Hepatocyte (in vitro differentiated cells): ENCODE measurements around the gene TCF4. TPM values are rescaled to one million over a fixed set of nuclear protein-coding genes. Genes with fewer than 3 reads are reported as not detected.

Experiments
- DNase-seq: peaks from one replicate; pipeline ENCODE4 v3.0.0-alpha.2; 2016; ENCODE audit warnings: low spot score
- H2AFZ ChIP-seq: fragments of 200-600 bp; sonication (generic); 2 replicates; pipeline ENCODE4 v1.6.0; 2016; ENCODE audit warnings: antibody characterized with exemption, mild to moderate bottlenecking
- H3K27ac ChIP-seq: fragments of 200-600 bp; sonication (generic); 2 replicates; pipeline ENCODE4 v1.5.1; 2016; ENCODE audit warnings: mild to moderate bottlenecking
- H3K27me3 ChIP-seq: fragments of 200-600 bp; sonication (generic); 2 replicates; pipeline ENCODE4 v1.6.1; 2016
- H3K36me3 ChIP-seq: fragments of 200-600 bp; sonication (generic); replicated peaks from 2 replicates; pipeline ENCODE4 v1.5.1; 2016; ENCODE audit warnings: low read depth; ENCODE audit not compliant: insufficient read depth
- H3K4me1 ChIP-seq: fragments of 200-600 bp; sonication (generic); 2 replicates; pipeline ENCODE4 v1.5.1; 2016; ENCODE audit warnings: mild to moderate bottlenecking, moderate library complexity; ENCODE audit not compliant: insufficient read depth
- H3K4me2 ChIP-seq: fragments of 200-600 bp; sonication (generic); 2 replicates; pipeline ENCODE4 v1.6.0; 2016
- H3K4me3 ChIP-seq: fragments of 200-600 bp; sonication (generic); 2 replicates; pipeline ENCODE4 v1.5.1; 2016; ENCODE audit warnings: mild to moderate bottlenecking
- H3K79me2 ChIP-seq: fragments of 200-600 bp; sonication (generic); 2 replicates; pipeline ENCODE4 v1.6.0; 2017; ENCODE audit warnings: mild to moderate bottlenecking
- H3K9me2 ChIP-seq: fragments of 200-600 bp; sonication (generic); replicated peaks from 2 replicates; pipeline ENCODE4 v1.6.0; 2017; ENCODE audit warnings: mild to moderate bottlenecking; ENCODE audit not compliant: insufficient read depth
- H3K9me3 ChIP-seq: fragments of 200-600 bp; sonication (generic); 2 replicates; pipeline ENCODE4 v1.5.1; 2016; ENCODE audit warnings: low read depth, mild to moderate bottlenecking
- H4K20me1 ChIP-seq: fragments of 200-600 bp; sonication (generic); 2 replicates; pipeline ENCODE4 v1.6.0; 2016; ENCODE audit warnings: mild to moderate bottlenecking; ENCODE audit not compliant: insufficient read depth, poor library complexity, severe bottlenecking
- CTCF ChIP-seq: fragments of 200-600 bp; sonication (generic); IDR thresholded peaks from 2 replicates; pipeline ENCODE4 v1.5.1; 2016; ENCODE audit warnings: antibody characterized with exemption, mild to moderate bottlenecking; ENCODE audit not compliant: poor library complexity
- EZH2 ChIP-seq: fragments of 200-600 bp; sonication (generic); IDR thresholded peaks from 2 replicates; pipeline ENCODE4 v1.6.1; 2016; ENCODE audit warnings: antibody characterized with exemption, mild to moderate bottlenecking, borderline replicate concordance
- EZH2phosphoT487 ChIP-seq: fragments of 200-600 bp; sonication (generic); IDR thresholded peaks from one replicate; pipeline ENCODE4 v1.6.1; 2018; ENCODE audit warnings: antibody characterized with exemption, mild to moderate bottlenecking, low read depth, moderate library complexity; ENCODE audit not compliant: unreplicated experiment, severe bottlenecking
- WGBS: methylation state at CpG from one replicate; pipeline ENCODE4 v1.1.6; 2016; ENCODE audit warnings: low lambda C conversion rate; ENCODE audit errors: missing lambda C conversion rate; 5-methylcytosine and 5-hydroxymethylcytosine counted together
- polyA plus RNA-seq: library from polyadenylated mRNA; unstranded; fragments of >200 nt; fragmentation: Nextera tagmentation; extraction: Ambion mirVana; gene quantifications from 2 replicates; pipeline ENCODE4 v1.2.1, GENCODE V29; 2016
- total RNA-seq: library from RNA; depleted of rRNA; stranded (reverse); fragments of >200 nt; gene quantifications from 2 replicates; pipeline ENCODE4 v1.2.3, GENCODE V29; 2014

The TCF4 gene
- total and polyA plus RNA-seq, 2 experiments from 2014 or later, result 40.5 to 65.2 TPM

GRCh38 chr18:55262021-55262560 is 325.9 kb downstream of the TCF4 start:
- 31% methylated on average over 1 of the region's 1 CpG for WGBS
- Histone ChIP-seq H3K79me2 (no peaks in the 10 kb centered on the region), H4K20me1 (no peaks in the 10 kb centered on the region), H3K4me3 (no peak overlapping the region), H3K4me1 (peaks cover 10% of the 10 kb centered on the region), H3K36me3 (no peaks in the 10 kb centered on the region), H3K9me2 (no peaks in the 10 kb centered on the region), H3K27me3 (no peaks in the 10 kb centered on the region), H3K27ac (peak overlapping the region; percentile 11), H3K9me3 (no peaks in the 10 kb centered on the region), H2AFZ (no peak overlapping the region), H3K4me2 (peak overlapping the region; percentile 26)
- DNase-seq, result no peak
- no peak for TF ChIP-seq CTCF
- no peak for TF ChIP-seq EZH2phosphoT487
- no peak for TF ChIP-seq EZH2

- WGBS, result 56% methylated on average over 4 of the region's 4 CpGs
- TF ChIP-seq EZH2phosphoT487 (no peak), CTCF (no peak), EZH2 (no peak)
Observed at GRCh38 chr18:55261253-55261652, 326.7 kb downstream of the TCF4 start.

GRCh38 chr18:55258088-55258487 is 329.9 kb downstream of the TCF4 start:
- Histone ChIP-seq H2AFZ (no peak overlapping the region), H3K9me2 (no peaks in the 10 kb centered on the region), H3K4me2 (no peak overlapping the region), H3K36me3 (peaks cover 4% of the 10 kb centered on the region), H3K27ac (no peak overlapping the region), H3K9me3 (no peaks in the 10 kb centered on the region), H4K20me1 (no peaks in the 10 kb centered on the region), H3K79me2 (no peaks in the 10 kb centered on the region), H3K4me3 (no peak overlapping the region), H3K4me1 (peaks cover 8% of the 10 kb centered on the region), H3K27me3 (no peaks in the 10 kb centered on the region)
- TF ChIP-seq CTCF (no peak), EZH2phosphoT487 (no peak), EZH2 (no peak)
- no peak for DNase-seq
- 82% methylated on average over 4 of the region's 4 CpGs for WGBS

More at GRCh38 chr18:55261253-55261652, 326.7 kb downstream of the TCF4 start:
- Histone ChIP-seq H3K79me2 (no peaks in the 10 kb centered on the region), H3K27me3 (no peaks in the 10 kb centered on the region), H3K4me1 (peaks cover 12% of the 10 kb centered on the region), H3K4me3 (no peak overlapping the region), H2AFZ (no peak overlapping the region), H3K4me2 (peak overlapping the region; percentile 26), H4K20me1 (no peaks in the 10 kb centered on the region), H3K27ac (no peak overlapping the region), H3K9me2 (no peaks in the 10 kb centered on the region), H3K9me3 (no peaks in the 10 kb centered on the region), H3K36me3 (no peaks in the 10 kb centered on the region)
- DNase-seq, result no peak

- peaks cover 4% of the 10 kb centered on the region for H3K36me3 ChIP-seq
- peaks cover 20% of the 10 kb centered on the region for H3K4me1 ChIP-seq
- H3K9me3 ChIP-seq, result no peaks in the 10 kb centered on the region
- no peak overlapping the region for H3K4me3 ChIP-seq
- H3K27me3 ChIP-seq, result no peaks in the 10 kb centered on the region
- no peak for TF ChIP-seq EZH2
- no peak for TF ChIP-seq EZH2phosphoT487
- TF ChIP-seq CTCF, result no peak
- H4K20me1 ChIP-seq, result no peaks in the 10 kb centered on the region
- H3K9me2 ChIP-seq, result no peaks in the 10 kb centered on the region
- 73% methylated on average over 1 of the region's 1 CpG for WGBS
- no peak overlapping the region for H2AFZ ChIP-seq
- no peak overlapping the region for H3K4me2 ChIP-seq
- DNase-seq, result no peak
- peak overlapping the region; percentile 32 for H3K27ac ChIP-seq
- no peaks in the 10 kb centered on the region for H3K79me2 ChIP-seq
Observed at GRCh38 chr18:55256929-55257289, 331.1 kb downstream of the TCF4 start.
